ENCODE results near the gene TM4SF18. TPM values are rescaled to one million over a fixed set of nuclear protein-coding genes. Genes with fewer than 3 reads are reported as not detected.

Gene TM4SF18
- total and polyA plus RNA-seq, 2 experiments from 2014 or later = 1.5 to 1.7 TPM

DNA sequence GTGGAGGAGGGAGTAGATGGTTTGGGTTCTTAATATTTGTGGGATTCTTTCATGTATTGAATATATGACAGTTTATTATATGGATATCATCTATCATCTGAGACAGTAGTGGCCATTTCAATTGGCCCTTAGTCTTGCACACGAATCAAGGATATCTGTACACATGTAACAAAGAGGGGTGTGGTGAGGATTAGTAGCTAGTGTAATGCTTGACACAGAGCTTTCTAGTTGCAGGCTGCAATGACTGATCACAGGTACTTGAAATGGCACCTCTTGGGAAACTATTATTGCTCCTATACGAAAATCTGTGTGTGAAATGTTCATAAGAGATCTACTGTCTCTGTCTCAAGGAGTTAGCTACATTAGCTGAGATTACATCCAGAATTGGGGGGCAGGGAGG, 31.2 kb upstream of the TM4SF18 start:
- H3K4me3 ChIP-seq = no peak overlapping the region
- no peak for DNase-seq (ENCODE audit: low spot score)
- no peaks in the 10 kb centered on the region for H3K36me3 ChIP-seq (replicated peaks; ENCODE audit: insufficient read depth, low read depth)
- no peak overlapping the region for H3K4me2 ChIP-seq
- H3K27ac ChIP-seq = no peak overlapping the region
- WGBS (ENCODE audit: low lambda C conversion rate, missing lambda C conversion rate) = 91% methylated on average over 2 of the region's 2 CpGs
- no peaks in the 10 kb centered on the region for H3K79me2 ChIP-seq
- H3K9me2 ChIP-seq (replicated peaks; ENCODE audit: insufficient read depth) = no peaks in the 10 kb centered on the region
- no peaks in the 10 kb centered on the region for H4K20me1 ChIP-seq (ENCODE audit: insufficient read depth, poor library complexity, severe bottlenecking)
- no peak for TF ChIP-seq EZH2phosphoT487 (IDR thresholded peaks at IDR 0.05; ENCODE audit: low read depth, severe bottlenecking, unreplicated experiment)
- H3K9me3 ChIP-seq (ENCODE audit: low read depth) = no peaks in the 10 kb centered on the region
- no peaks in the 10 kb centered on the region for H3K27me3 ChIP-seq
- peaks cover 26% of the 10 kb centered on the region for H3K4me1 ChIP-seq (ENCODE audit: insufficient read depth)
- H2AFZ ChIP-seq = no peak overlapping the region

GRCh38 chr3:149363053-149363452, 29.6 kb upstream of the TM4SF18 start:
- Histone ChIP-seq H3K79me2 (no peaks in the 10 kb centered on the region), H2AFZ (no peak overlapping the region), H3K36me3 (replicated peaks; ENCODE audit: insufficient read depth, low read depth) (no peaks in the 10 kb centered on the region), H3K27me3 (no peaks in the 10 kb centered on the region), H3K9me2 (replicated peaks; ENCODE audit: insufficient read depth) (no peaks in the 10 kb centered on the region), H3K4me1 (ENCODE audit: insufficient read depth) (peaks cover 14% of the 10 kb centered on the region), H4K20me1 (ENCODE audit: insufficient read depth, poor library complexity, severe bottlenecking) (no peaks in the 10 kb centered on the region), H3K4me2 (no peak overlapping the region), H3K9me3 (ENCODE audit: low read depth) (no peaks in the 10 kb centered on the region), H3K4me3 (no peak overlapping the region), H3K27ac (no peak overlapping the region)
- TF ChIP-seq EZH2phosphoT487 (IDR thresholded peaks at IDR 0.05; ENCODE audit: low read depth, severe bottlenecking, unreplicated experiment) (no peak), EZH2 (IDR thresholded peaks at IDR 0.05; ENCODE audit: borderline replicate concordance) (no peak)
- TF ChIP-seq, protein P1, sequence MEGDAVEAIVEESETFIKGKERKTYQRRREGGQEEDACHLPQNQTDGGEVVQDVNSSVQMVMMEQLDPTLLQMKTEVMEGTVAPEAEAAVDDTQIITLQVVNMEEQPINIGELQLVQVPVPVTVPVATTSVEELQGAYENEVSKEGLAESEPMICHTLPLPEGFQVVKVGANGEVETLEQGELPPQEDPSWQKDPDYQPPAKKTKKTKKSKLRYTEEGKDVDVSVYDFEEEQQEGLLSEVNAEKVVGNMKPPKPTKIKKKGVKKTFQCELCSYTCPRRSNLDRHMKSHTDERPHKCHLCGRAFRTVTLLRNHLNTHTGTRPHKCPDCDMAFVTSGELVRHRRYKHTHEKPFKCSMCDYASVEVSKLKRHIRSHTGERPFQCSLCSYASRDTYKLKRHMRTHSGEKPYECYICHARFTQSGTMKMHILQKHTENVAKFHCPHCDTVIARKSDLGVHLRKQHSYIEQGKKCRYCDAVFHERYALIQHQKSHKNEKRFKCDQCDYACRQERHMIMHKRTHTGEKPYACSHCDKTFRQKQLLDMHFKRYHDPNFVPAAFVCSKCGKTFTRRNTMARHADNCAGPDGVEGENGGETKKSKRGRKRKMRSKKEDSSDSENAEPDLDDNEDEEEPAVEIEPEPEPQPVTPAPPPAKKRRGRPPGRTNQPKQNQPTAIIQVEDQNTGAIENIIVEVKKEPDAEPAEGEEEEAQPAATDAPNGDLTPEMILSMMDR (IDR thresholded peaks at IDR 0.05; ENCODE audit: poor library complexity) = no peak
- 94% methylated on average over 2 of the region's 2 CpGs for WGBS (ENCODE audit: low lambda C conversion rate, missing lambda C conversion rate)
- no peak for DNase-seq (ENCODE audit: low spot score)

DNA sequence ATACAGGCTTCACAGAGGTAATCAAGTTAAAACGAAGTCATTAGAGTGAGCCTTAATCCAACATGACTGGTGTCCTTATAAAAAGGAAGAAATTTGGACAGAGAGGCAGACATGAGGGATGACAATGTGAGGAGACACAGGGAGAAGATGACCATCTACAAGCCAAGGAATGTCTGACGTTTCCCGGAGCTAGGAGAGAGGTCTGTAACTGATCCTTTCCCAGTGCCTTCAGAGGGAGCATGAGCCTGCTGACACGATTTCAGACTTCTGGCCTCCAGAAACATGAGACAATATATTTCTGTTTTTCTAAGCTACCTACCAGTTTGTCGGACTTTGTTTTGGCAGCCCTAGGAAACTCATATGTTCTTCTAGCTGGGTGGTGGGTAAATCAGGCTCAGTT, 28.9 kb upstream of the TM4SF18 start:
- no peak overlapping the region for H3K4me3 ChIP-seq
- no peaks in the 10 kb centered on the region for H3K27me3 ChIP-seq
- no peak for DNase-seq (ENCODE audit: low spot score)
- no peaks in the 10 kb centered on the region for H3K9me3 ChIP-seq (ENCODE audit: low read depth)
- H2AFZ ChIP-seq = no peak overlapping the region
- no peaks in the 10 kb centered on the region for H3K79me2 ChIP-seq
- no peaks in the 10 kb centered on the region for H3K36me3 ChIP-seq (replicated peaks; ENCODE audit: insufficient read depth, low read depth)
- peaks cover 8% of the 10 kb centered on the region for H3K4me1 ChIP-seq (ENCODE audit: insufficient read depth)
- H3K9me2 ChIP-seq (replicated peaks; ENCODE audit: insufficient read depth) = no peaks in the 10 kb centered on the region
- H3K4me2 ChIP-seq = no peak overlapping the region
- WGBS (ENCODE audit: low lambda C conversion rate, missing lambda C conversion rate) = 66% methylated on average over 5 of the region's 5 CpGs
- H3K27ac ChIP-seq = peak overlapping the region; percentile 51
- H4K20me1 ChIP-seq (ENCODE audit: insufficient read depth, poor library complexity, severe bottlenecking) = no peaks in the 10 kb centered on the region
- TF ChIP-seq EZH2phosphoT487 (IDR thresholded peaks at IDR 0.05; ENCODE audit: low read depth, severe bottlenecking, unreplicated experiment) = no peak
- TF ChIP-seq, protein P1 (IDR thresholded peaks at IDR 0.05; ENCODE audit: poor library complexity) = no peak
- TF ChIP-seq EZH2 (IDR thresholded peaks at IDR 0.05; ENCODE audit: borderline replicate concordance) = no peak

- no peak overlapping the region for H3K4me2 ChIP-seq
- no peak for TF ChIP-seq EZH2phosphoT487 (IDR thresholded peaks at IDR 0.05; ENCODE audit: low read depth, severe bottlenecking, unreplicated experiment)
- TF ChIP-seq, protein P1 (IDR thresholded peaks at IDR 0.05; ENCODE audit: poor library complexity) = no peak
- no peak for TF ChIP-seq EZH2 (IDR thresholded peaks at IDR 0.05; ENCODE audit: borderline replicate concordance)
- H2AFZ ChIP-seq = no peak overlapping the region
- peak overlapping the region; percentile 86 for H3K27ac ChIP-seq
- no peaks in the 10 kb centered on the region for H3K9me2 ChIP-seq (replicated peaks; ENCODE audit: insufficient read depth)
- WGBS (ENCODE audit: low lambda C conversion rate, missing lambda C conversion rate) = 88% methylated on average over 4 of the region's 4 CpGs
- H3K79me2 ChIP-seq = no peaks in the 10 kb centered on the region
- no peaks in the 10 kb centered on the region for H3K36me3 ChIP-seq (replicated peaks; ENCODE audit: insufficient read depth, low read depth)
- H3K9me3 ChIP-seq (ENCODE audit: low read depth) = no peaks in the 10 kb centered on the region
- H3K4me1 ChIP-seq (ENCODE audit: insufficient read depth) = peaks cover 15% of the 10 kb centered on the region
- no peak for DNase-seq (ENCODE audit: low spot score)
- H3K27me3 ChIP-seq = no peaks in the 10 kb centered on the region
- H4K20me1 ChIP-seq (ENCODE audit: insufficient read depth, poor library complexity, severe bottlenecking) = no peaks in the 10 kb centered on the region
- no peak overlapping the region for H3K4me3 ChIP-seq
Observed at GRCh38 chr3:149356630-149357029, 23.2 kb upstream of the TM4SF18 start.

Data from hepatocyte (in vitro differentiated cells).